22Rv1 (cell line): ENCODE results near the gene DLG1.

Experiments
- CTCF ChIP-seq: fragments of 450-650 bp; IDR thresholded peaks from 2 replicates; pipeline ENCODE4 v1.5.1; 2017; ENCODE audit warnings: mild to moderate bottlenecking
- ZFX ChIP-seq: fragments of 450-650 bp; IDR thresholded peaks from 2 replicates; pipeline ENCODE4 v1.6.1; 2017; ENCODE audit warnings: antibody characterized with exemption, borderline replicate concordance

DNA sequence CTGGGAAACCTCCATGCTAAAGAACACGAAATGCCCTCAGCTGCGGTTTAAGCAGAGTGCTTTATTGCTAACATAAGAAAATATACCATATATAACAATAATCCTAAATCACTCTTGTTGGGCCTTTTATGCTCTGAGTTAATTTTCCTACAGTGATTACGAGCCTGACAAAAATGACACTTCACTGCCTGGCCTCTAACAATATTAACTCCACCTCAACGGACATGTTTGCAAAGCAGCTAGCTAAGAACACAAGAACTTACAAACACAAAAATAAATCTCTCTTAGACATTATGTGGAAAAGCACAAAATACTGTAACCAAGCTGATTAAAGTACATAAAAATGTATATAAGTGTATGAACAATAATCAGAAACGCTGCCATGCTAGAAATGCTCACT lies 40.7 kb downstream of the DLG1 start:
- TF ChIP-seq CTCF = no peak
- no peak for TF ChIP-seq ZFX
